IPS DF 19.7 (cell line): Measurements from ENCODE around the gene TFF2.
A peak's percentile ranks its signal among the peaks of the same experiment; 100 is the strongest.

Experiments
- DNase-seq: peaks from one replicate; pipeline ENCODE4 v3.0.0-alpha.2; 2013; ENCODE audit warnings: low read depth, low spot score

Gene TFF2

GRCh38 chr21:42346866-42347600, 3.8 kb downstream of the TFF2 start:
- DNase-seq, result no peak

GRCh38 chr21:42346441-42346840, 4.4 kb downstream of the TFF2 start:
- DNase-seq, result no peak

GRCh38 chr21:42344631-42345030, 6.2 kb downstream of the TFF2 start:
- DNase-seq, result no peak

GRCh38 chr21:42343963-42344510, 6.8 kb downstream of the TFF2 start:
- no peak for DNase-seq

GRCh38 chr21:42343556-42343955, 7.2 kb downstream of the TFF2 start:
- DNase-seq, result no peak

- DNase-seq, result no peak
These were observed 7.7 kb downstream of the TFF2 start for GRCh38 chr21:42343101-42343500.

- DNase-seq, result no peak
These were observed 8.8 kb downstream of the TFF2 start for GRCh38 chr21:42341776-42342542.

GRCh38 chr21:42340187-42341050, 10.4 kb downstream of the TFF2 start:
- DNase-seq, result no peak

- DNase-seq, result no peak
These were observed 11.8 kb downstream of the TFF2 start for GRCh38 chr21:42338729-42339715.

GRCh38 chr21:42337830-42338728, 12.7 kb downstream of the TFF2 start:
- DNase-seq, result peak; percentile 68

- no peak for DNase-seq
These were observed 13.5 kb downstream of the TFF2 start for GRCh38 chr21:42337276-42337675.

GRCh38 chr21:42336054-42336453, 14.7 kb downstream of the TFF2 start:
- peak; percentile 84 for DNase-seq

GRCh38 chr21:42332557-42333317, 18.1 kb downstream of the TFF2 start:
- no peak for DNase-seq

- no peak for DNase-seq
These were observed 19.1 kb downstream of the TFF2 start for GRCh38 chr21:42331660-42332059.

GRCh38 chr21:42330380-42331371, 20.1 kb downstream of the TFF2 start:
- no peak for DNase-seq

- DNase-seq, result no peak
These were observed 25.9 kb downstream of the TFF2 start for GRCh38 chr21:42324896-42325295.

GRCh38 chr21:42321845-42322244, 28.9 kb downstream of the TFF2 start:
- DNase-seq, result no peak

GRCh38 chr21:42321231-42321630, 29.6 kb downstream of the TFF2 start:
- DNase-seq, result no peak
